Neural crest cell (in vitro differentiated cells): ENCODE results near the gene FAM83D. TPM values are rescaled to one million over a fixed set of nuclear protein-coding genes. Genes with fewer than 3 reads are reported as not detected.

Source experiments
- DNase-seq: peaks from one replicate; pipeline ENCODE4 v3.0.0; 2021; ENCODE audit warnings: low read depth, mixed read lengths, low spot score
- H3K27ac Mint-ChIP-seq: one replicate; pipeline ENCODE4 v1.8.0; 2021; ENCODE audit warnings: mild to moderate bottlenecking, mixed read lengths; ENCODE audit not compliant: unreplicated experiment
- H3K27me3 Mint-ChIP-seq: 2 replicates; pipeline ENCODE4 v1.8.0; 2021; ENCODE audit warnings: low read depth, mild to moderate bottlenecking, mixed read lengths
- H3K36me3 Mint-ChIP-seq: 2 replicates; pipeline ENCODE4 v1.8.0; 2021; ENCODE audit warnings: low read depth, mild to moderate bottlenecking, mixed read lengths
- H3K4me1 Mint-ChIP-seq: 2 replicates; pipeline ENCODE4 v1.8.0; 2021; ENCODE audit warnings: mixed read lengths
- H3K4me3 Mint-ChIP-seq: one replicate; pipeline ENCODE4 v1.8.0; 2021; ENCODE audit warnings: mild to moderate bottlenecking, mixed read lengths
- H3K9me3 Mint-ChIP-seq: 2 replicates; pipeline ENCODE4 v1.8.0; 2021; ENCODE audit warnings: mixed read lengths
- CTCF ChIP-seq: fragments of 200-600 bp; sonication (generic); conservative IDR thresholded peaks from 2 replicates; pipeline ENCODE4 v1.5.0; 2021; ENCODE audit warnings: antibody characterized with exemption, mild to moderate bottlenecking
- total RNA-seq: library from RNA; stranded (reverse); gene quantifications from 2 replicates; pipeline ENCODE4 v1.2.1, GENCODE V29; 2021

The FAM83D gene
- total RNA-seq, 1 donor from 2014 or later, result 37.9 TPM

- peaks cover 11% of the 10 kb centered on the region for H3K4me1 Mint-ChIP-seq
These were observed 32.6 kb upstream of the FAM83D start for GRCh38 chr20:38893565-38894090.

DNA sequence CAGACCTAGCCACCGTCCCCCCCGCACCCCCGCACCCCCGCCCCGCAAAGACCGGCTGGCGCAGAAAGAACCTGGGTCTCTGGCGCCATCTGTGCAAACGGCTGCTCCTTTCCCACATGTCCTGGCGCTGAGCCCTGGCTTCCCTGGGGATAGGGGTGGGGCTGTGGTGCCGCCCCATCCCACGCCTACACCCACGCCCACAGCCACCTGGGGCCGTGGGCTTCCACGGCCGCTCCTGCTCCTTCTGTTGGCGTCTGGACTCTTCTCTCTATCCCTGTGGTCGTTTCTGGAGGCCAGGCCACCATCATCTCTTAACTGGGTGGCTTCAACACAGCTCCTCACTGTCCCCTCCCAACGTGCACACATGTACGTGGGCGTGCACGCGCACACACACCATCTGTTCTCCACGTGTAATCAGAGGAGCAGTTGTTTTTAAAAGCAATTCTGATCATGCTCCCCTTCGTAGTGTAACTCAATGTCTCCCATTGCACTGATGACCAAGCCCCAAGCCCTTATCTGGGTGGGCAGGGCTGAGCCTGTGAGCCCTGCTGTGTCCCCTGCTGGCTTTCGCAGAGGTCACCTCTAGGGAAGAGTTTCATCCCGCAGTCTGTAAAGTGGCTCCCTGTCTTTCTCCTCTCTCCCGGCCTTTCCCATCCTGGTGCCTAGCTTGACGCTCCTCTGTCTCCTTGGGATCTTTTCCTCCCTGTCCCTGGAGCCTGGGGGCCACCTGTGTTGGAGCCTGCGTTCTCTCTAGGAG is 31.9 kb upstream of the FAM83D start:
- no peak for DNase-seq
- Mint-ChIP-seq H3K4me3 (no peak overlapping the region), H3K4me1 (peaks cover 11% of the 10 kb centered on the region), H3K27me3 (peaks cover 39% of the 10 kb centered on the region), H3K27ac (no peak overlapping the region), H3K36me3 (no peaks in the 10 kb centered on the region), H3K9me3 (no peaks in the 10 kb centered on the region)
- TF ChIP-seq CTCF, result peak; percentile 45

More at GRCh38 chr20:38893565-38894090, 32.6 kb upstream of the FAM83D start:
- H3K4me3 Mint-ChIP-seq, result no peak overlapping the region
- TF ChIP-seq CTCF, result peak; percentile 94
- H3K27ac Mint-ChIP-seq, result no peak overlapping the region
- H3K27me3 Mint-ChIP-seq, result peaks cover 39% of the 10 kb centered on the region
- H3K36me3 Mint-ChIP-seq, result no peaks in the 10 kb centered on the region
- no peaks in the 10 kb centered on the region for H3K9me3 Mint-ChIP-seq
- peak; percentile 73 for DNase-seq

GRCh38 chr20:38895098-38895949 is 30.9 kb upstream of the FAM83D start:
- no peak for DNase-seq
- no peak for TF ChIP-seq CTCF
- H3K36me3 Mint-ChIP-seq, result no peaks in the 10 kb centered on the region
- H3K9me3 Mint-ChIP-seq, result no peaks in the 10 kb centered on the region
- peaks cover 8% of the 10 kb centered on the region for H3K4me1 Mint-ChIP-seq
- H3K27me3 Mint-ChIP-seq, result peaks cover 39% of the 10 kb centered on the region
- no peak overlapping the region for H3K4me3 Mint-ChIP-seq
- no peak overlapping the region for H3K27ac Mint-ChIP-seq

DNA sequence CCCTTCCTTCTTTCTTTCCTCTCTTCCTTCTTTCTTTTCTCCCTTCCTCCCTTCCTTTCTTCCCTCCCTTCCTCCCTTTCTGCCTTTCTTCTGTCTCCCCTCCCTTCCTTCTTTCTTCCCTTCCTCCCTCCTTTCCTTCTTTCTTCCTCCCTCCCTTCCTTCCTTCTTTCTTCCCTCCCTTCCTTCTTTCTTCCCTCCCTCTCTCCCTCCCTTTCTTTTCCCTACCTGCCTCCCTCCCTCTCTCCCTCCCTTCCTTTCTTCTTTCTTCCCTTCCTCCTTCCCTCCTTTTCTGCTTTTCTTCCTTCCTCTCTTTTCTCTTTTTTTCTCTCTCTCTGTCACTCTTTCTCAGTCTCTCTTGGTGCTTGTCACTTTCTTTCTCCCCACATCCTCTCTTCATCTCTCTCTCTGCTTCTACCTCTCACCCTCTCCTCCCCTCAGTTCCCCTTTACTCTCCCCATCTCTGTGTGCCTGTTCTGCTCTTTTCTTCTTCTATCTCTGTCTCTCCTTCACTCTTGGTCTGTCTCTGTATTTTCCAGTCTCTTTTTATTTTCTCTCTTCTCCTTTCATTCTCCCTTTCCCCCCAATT is 30.1 kb upstream of the FAM83D start:
- no peak overlapping the region for H3K4me3 Mint-ChIP-seq
- peaks cover 7% of the 10 kb centered on the region for H3K4me1 Mint-ChIP-seq
- no peaks in the 10 kb centered on the region for H3K36me3 Mint-ChIP-seq
- no peak for DNase-seq
- H3K27ac Mint-ChIP-seq, result no peak overlapping the region
- H3K27me3 Mint-ChIP-seq, result peaks cover 39% of the 10 kb centered on the region
- no peak for TF ChIP-seq CTCF
- H3K9me3 Mint-ChIP-seq, result no peaks in the 10 kb centered on the region

- no peaks in the 10 kb centered on the region for H3K9me3 Mint-ChIP-seq
- peaks cover 7% of the 10 kb centered on the region for H3K4me1 Mint-ChIP-seq
- no peak overlapping the region for H3K4me3 Mint-ChIP-seq
- DNase-seq, result no peak
- no peaks in the 10 kb centered on the region for H3K36me3 Mint-ChIP-seq
- H3K27ac Mint-ChIP-seq, result no peak overlapping the region
- TF ChIP-seq CTCF, result no peak
- H3K27me3 Mint-ChIP-seq, result peaks cover 39% of the 10 kb centered on the region
These were observed 28.9 kb upstream of the FAM83D start for GRCh38 chr20:38897267-38897666.
